Activated CD8-positive, alpha-beta T cell treated with anti-CD3 and anti-CD28 coated beads, Interleukin-2, amount 10 ng/mL, durations not matched to agents 7 days and 5 days (primary cell): ENCODE measurements around the gene FRMPD4. TPM values are rescaled to one million over a fixed set of nuclear protein-coding genes. Genes with fewer than 3 reads are reported as not detected.

Experiments
- ATAC-seq: fragments of 150-1000 bp; cut with Tn5 transposase; one replicate; pipeline ENCODE4 v1.10.0; 2021; ENCODE audit warnings: moderate library complexity
- CTCF ChIA-PET: fragments of 350-600 bp; sonication (Branson Sonifier 250); formaldehyde crosslinking; loops from one replicate; lab custom pipeline; 2021; ENCODE audit warnings: antibody characterized with exemption; lab: Charles Lee
- POLR2A ChIA-PET: fragments of 350-600 bp; sonication (Branson Sonifier 250); formaldehyde crosslinking; loops from one replicate; lab custom pipeline; 2021; ENCODE audit warnings: antibody characterized with exemption; lab: Charles Lee
- DNase-seq: peaks from one replicate; pipeline ENCODE4 v3.0.0-alpha.2; 2020
- H3K27ac Mint-ChIP-seq: one replicate; pipeline ENCODE4 v1.8.0; 2021; ENCODE audit warnings: mild to moderate bottlenecking, mixed read lengths
- H3K27me3 Mint-ChIP-seq: one replicate; pipeline ENCODE4 v1.8.0; 2021; ENCODE audit warnings: low read depth, mixed read lengths
- H3K36me3 Mint-ChIP-seq: one replicate; pipeline ENCODE4 v1.8.0; 2021; ENCODE audit warnings: low read depth, mixed read lengths
- H3K4me1 Mint-ChIP-seq: one replicate; pipeline ENCODE4 v1.8.0; 2021; ENCODE audit warnings: low read depth, mixed read lengths
- H3K4me3 Mint-ChIP-seq: one replicate; pipeline ENCODE4 v1.8.0; 2021; ENCODE audit warnings: mild to moderate bottlenecking, mixed read lengths
- H3K9me3 Mint-ChIP-seq: one replicate; pipeline ENCODE4 v1.8.0; 2022; ENCODE audit warnings: mixed read lengths; ENCODE audit not compliant: insufficient read depth
- total RNA-seq, 2 experiments: library from RNA; stranded (reverse); gene quantifications; one replicate each; pipeline ENCODE4 v1.2.3, GENCODE V29; 2021

The FRMPD4 gene
- total RNA-seq, 2 experiments from 2014 or later, result not detected

DNA sequence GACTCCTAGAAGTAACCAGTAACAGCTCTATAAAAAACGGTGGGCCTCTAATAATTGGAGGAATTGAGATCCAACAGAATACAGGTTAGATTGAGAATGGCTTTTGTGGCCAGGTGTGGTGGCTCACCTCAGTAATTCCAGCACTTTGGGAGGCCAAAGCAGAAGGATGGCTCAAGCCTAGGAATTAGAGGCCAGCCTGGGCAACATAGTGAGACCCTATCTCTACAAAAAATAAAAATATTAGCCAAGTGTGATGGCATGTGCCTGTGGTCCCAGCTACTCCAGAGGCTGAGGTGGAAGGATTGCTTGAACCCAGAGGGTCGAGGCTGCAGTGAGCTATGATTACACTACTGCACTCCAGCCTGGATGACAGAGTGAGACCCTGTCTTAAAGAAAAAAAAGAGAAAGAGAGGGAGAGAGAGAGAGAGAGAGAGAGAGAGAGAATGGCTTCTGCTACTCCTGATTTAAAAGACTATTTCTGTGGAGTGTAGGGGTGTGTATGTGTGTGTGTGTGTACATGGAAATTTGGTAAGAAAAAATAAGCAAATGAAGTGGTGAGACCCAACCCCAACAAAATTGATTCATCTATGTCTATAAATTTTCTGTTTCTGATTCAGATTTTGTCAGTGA is 89.3 kb downstream of the FRMPD4 start:
- Mint-ChIP-seq H3K27ac (no peak overlapping the region), H3K27me3 (no peaks in the 10 kb centered on the region), H3K9me3 (no peaks in the 10 kb centered on the region), H3K4me3 (no peak overlapping the region), H3K36me3 (no peaks in the 10 kb centered on the region), H3K4me1 (no peaks in the 10 kb centered on the region)
- no peak for DNase-seq
- ChIA-PET CTCF (no interaction called here), POLR2A (no interaction called here)
- ATAC-seq, result no peak

GRCh38 chrX:12228862-12229261 is 90.6 kb downstream of the FRMPD4 start:
- ChIA-PET CTCF (no interaction called here), POLR2A (no interaction called here)
- Mint-ChIP-seq H3K27me3 (no peaks in the 10 kb centered on the region), H3K4me1 (no peaks in the 10 kb centered on the region), H3K9me3 (no peaks in the 10 kb centered on the region), H3K27ac (no peak overlapping the region), H3K4me3 (no peak overlapping the region), H3K36me3 (no peaks in the 10 kb centered on the region)
- DNase-seq (no peak), ATAC-seq (no peak)

DNA sequence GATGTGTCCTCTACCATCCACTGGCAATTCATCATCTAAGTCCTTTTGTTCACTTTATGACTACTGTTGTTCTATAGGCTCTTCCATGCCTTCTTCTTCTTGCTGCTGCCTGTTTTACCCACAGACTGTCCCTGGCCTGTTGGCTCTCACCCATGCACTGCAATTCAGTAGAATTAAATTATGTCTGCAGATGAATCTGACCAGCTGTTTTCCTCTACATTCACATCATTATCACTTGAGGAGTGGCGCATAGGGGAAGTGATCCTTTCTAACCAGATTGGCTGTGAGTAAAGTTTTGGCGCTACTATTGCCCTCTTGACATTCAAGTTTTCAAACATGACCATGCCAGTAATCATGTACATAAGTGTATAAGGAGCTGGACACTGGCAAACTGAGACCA is 91.7 kb downstream of the FRMPD4 start:
- CTCF ChIA-PET, result no interaction called here
- Mint-ChIP-seq H3K27me3 (no peaks in the 10 kb centered on the region), H3K36me3 (no peaks in the 10 kb centered on the region), H3K4me1 (no peaks in the 10 kb centered on the region), H3K9me3 (no peaks in the 10 kb centered on the region), H3K4me3 (no peak overlapping the region), H3K27ac (no peak overlapping the region)
- ATAC-seq, result no peak
- POLR2A ChIA-PET, result no interaction called here
- DNase-seq, result no peak

DNA sequence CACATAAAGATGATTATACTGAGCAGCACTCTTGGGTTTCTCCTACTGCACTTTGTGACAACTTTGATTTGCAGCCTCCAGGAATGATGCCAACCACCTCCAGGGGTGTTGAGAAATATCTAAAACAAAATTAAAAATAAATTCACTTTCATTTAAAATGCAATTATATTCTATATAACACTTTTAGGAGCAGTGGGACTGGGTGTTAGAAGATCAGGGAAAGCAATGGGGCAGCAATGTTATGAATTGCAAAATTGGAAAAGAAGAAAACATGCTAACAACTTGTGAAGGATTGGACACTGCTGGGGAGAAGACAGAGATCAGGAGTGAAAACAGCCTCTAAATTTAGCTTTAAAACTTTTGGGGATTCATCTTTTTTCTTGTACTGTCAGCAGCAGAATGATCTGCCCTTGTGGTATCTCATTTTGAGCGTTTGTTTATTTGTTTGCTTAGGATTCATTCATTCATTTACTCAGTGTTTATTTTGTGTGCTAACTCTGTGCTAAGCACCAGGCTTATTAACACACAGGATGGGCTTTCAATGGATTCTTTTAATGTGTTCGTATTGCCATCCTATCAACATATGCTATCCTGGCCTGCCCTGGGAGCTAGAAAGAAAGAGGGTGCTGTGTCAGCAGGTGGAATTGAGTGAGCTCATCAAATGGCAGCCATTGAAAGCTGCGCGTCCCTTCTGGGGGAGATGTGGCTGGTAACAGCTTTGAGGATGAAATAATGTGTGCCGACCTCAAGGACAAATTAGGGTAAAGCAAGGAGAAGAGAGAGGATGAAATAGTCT is 96.5 kb downstream of the FRMPD4 start:
- H3K27ac Mint-ChIP-seq, result no peak overlapping the region
- no peak for ATAC-seq
- H3K27me3 Mint-ChIP-seq, result no peaks in the 10 kb centered on the region
- no peaks in the 10 kb centered on the region for H3K4me1 Mint-ChIP-seq
- CTCF ChIA-PET, result no interaction called here
- no peaks in the 10 kb centered on the region for H3K9me3 Mint-ChIP-seq
- POLR2A ChIA-PET, result no interaction called here
- no peak overlapping the region for H3K4me3 Mint-ChIP-seq
- H3K36me3 Mint-ChIP-seq, result no peaks in the 10 kb centered on the region
- no peak for DNase-seq

DNA sequence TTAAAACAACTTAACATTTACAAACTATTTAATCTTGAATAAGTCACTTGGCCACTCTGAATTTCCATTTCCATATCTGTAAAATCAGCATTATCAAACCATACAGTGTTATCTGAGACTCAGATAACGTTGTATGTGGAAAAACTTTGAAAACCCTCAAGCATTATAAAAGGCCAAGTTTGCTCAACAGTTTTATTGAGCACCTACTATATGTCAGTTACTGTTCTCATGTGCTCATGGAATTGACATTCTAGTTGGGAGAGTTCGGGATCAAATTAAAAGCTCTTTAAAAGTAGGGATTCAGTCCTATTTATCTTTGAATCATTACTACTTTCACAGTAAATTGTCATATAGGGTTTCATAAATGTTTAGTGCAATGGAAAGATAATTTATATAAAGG is 97.9 kb downstream of the FRMPD4 start:
- DNase-seq, result no peak
- H3K27ac Mint-ChIP-seq, result no peak overlapping the region
- H3K4me1 Mint-ChIP-seq, result no peaks in the 10 kb centered on the region
- ChIA-PET POLR2A (no interaction called here), CTCF (no interaction called here)
- no peaks in the 10 kb centered on the region for H3K36me3 Mint-ChIP-seq
- no peaks in the 10 kb centered on the region for H3K9me3 Mint-ChIP-seq
- ATAC-seq, result no peak
- no peaks in the 10 kb centered on the region for H3K27me3 Mint-ChIP-seq
- H3K4me3 Mint-ChIP-seq, result no peak overlapping the region

DNA sequence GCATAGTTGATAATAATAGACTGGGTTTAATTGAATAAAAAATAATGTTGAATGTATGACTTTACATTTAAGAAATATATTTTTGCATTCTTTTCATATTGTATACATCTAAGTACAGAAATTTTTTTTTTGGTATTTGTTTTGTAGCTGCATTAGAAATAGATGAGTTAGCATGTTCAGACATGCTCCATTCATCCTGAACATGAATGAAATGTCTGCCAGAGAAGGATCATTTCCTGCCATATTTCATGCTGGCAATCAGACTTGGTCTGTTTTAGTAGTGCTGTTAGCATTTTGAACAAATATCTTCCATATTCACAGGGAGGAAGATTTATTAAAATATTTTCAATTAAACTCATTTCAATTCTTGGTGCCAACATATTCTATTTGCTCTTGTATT is 98.9 kb downstream of the FRMPD4 start:
- H3K4me3 Mint-ChIP-seq, result no peak overlapping the region
- ATAC-seq (no peak), DNase-seq (no peak)
- CTCF ChIA-PET, result no interaction called here
- H3K9me3 Mint-ChIP-seq, result no peaks in the 10 kb centered on the region
- H3K36me3 Mint-ChIP-seq, result no peaks in the 10 kb centered on the region
- no peaks in the 10 kb centered on the region for H3K4me1 Mint-ChIP-seq
- POLR2A ChIA-PET, result no interaction called here
- H3K27me3 Mint-ChIP-seq, result no peaks in the 10 kb centered on the region
- no peak overlapping the region for H3K27ac Mint-ChIP-seq

- H3K4me3 Mint-ChIP-seq, result no peak overlapping the region
- POLR2A ChIA-PET, result no interaction called here
- H3K27me3 Mint-ChIP-seq, result no peaks in the 10 kb centered on the region
- no peaks in the 10 kb centered on the region for H3K36me3 Mint-ChIP-seq
- CTCF ChIA-PET, result no interaction called here
- no peak for DNase-seq
- no peak overlapping the region for H3K27ac Mint-ChIP-seq
- no peaks in the 10 kb centered on the region for H3K4me1 Mint-ChIP-seq
- no peaks in the 10 kb centered on the region for H3K9me3 Mint-ChIP-seq
- ATAC-seq, result no peak
Measured at GRCh38 chrX:12237771-12238170, 99.5 kb downstream of the FRMPD4 start.

- no peaks in the 10 kb centered on the region for H3K36me3 Mint-ChIP-seq
- no peaks in the 10 kb centered on the region for H3K4me1 Mint-ChIP-seq
- H3K27me3 Mint-ChIP-seq, result no peaks in the 10 kb centered on the region
- H3K9me3 Mint-ChIP-seq, result no peaks in the 10 kb centered on the region
- ATAC-seq (no peak), DNase-seq (no peak)
- H3K27ac Mint-ChIP-seq, result no peak overlapping the region
- ChIA-PET POLR2A (no interaction called here), CTCF (no interaction called here)
- H3K4me3 Mint-ChIP-seq, result no peak overlapping the region
Measured at GRCh38 chrX:12239356-12240082, 101.2 kb downstream of the FRMPD4 start.

DNA sequence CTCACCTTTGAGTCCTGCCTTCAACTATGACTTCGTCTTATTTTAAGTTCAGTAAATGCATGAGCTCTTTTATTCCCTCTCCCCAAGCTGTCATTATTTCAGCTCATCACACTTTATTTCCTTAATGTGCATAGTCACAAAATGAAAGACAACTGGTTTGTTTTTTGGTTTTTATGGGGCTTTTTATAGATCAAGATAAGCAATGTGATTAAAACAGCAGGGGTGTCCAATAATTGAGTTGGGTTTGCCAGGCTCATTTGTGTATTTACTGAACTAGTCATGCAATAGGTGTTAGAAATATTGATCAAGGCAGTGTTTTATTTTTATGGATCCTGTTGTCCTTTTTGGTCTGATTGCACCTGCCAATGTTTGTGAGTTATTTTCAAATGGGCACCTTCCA is 102.2 kb downstream of the FRMPD4 start:
- CTCF ChIA-PET, result no interaction called here
- Mint-ChIP-seq H3K4me1 (no peaks in the 10 kb centered on the region), H3K27ac (no peak overlapping the region), H3K9me3 (no peaks in the 10 kb centered on the region), H3K36me3 (no peaks in the 10 kb centered on the region), H3K4me3 (no peak overlapping the region), H3K27me3 (no peaks in the 10 kb centered on the region)
- POLR2A ChIA-PET, result no interaction called here
- ATAC-seq (no peak), DNase-seq (no peak)

DNA sequence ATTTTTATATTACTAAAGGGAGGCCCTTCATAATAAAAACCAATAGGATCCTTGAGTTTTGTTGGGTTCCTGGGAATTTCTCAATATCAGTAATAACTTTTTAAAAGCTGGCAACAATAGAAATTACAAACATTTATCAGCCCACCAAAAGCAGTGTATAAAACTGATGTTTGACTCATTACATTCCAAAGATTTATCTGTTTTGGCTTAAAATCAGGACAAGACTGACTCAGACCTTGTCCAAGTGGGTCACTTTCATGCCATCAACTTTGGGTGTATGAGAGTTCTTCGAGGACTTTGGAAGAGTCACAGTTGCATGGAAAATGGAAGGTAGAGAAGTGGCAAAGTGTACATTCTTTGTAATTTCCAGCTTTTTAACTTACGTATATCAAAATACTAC is 102.8 kb downstream of the FRMPD4 start:
- POLR2A ChIA-PET, result no interaction called here
- CTCF ChIA-PET, result no interaction called here
- H3K27ac Mint-ChIP-seq, result no peak overlapping the region
- H3K36me3 Mint-ChIP-seq, result no peaks in the 10 kb centered on the region
- no peaks in the 10 kb centered on the region for H3K9me3 Mint-ChIP-seq
- DNase-seq, result no peak
- ATAC-seq, result no peak
- no peaks in the 10 kb centered on the region for H3K4me1 Mint-ChIP-seq
- H3K27me3 Mint-ChIP-seq, result no peaks in the 10 kb centered on the region
- no peak overlapping the region for H3K4me3 Mint-ChIP-seq

DNA sequence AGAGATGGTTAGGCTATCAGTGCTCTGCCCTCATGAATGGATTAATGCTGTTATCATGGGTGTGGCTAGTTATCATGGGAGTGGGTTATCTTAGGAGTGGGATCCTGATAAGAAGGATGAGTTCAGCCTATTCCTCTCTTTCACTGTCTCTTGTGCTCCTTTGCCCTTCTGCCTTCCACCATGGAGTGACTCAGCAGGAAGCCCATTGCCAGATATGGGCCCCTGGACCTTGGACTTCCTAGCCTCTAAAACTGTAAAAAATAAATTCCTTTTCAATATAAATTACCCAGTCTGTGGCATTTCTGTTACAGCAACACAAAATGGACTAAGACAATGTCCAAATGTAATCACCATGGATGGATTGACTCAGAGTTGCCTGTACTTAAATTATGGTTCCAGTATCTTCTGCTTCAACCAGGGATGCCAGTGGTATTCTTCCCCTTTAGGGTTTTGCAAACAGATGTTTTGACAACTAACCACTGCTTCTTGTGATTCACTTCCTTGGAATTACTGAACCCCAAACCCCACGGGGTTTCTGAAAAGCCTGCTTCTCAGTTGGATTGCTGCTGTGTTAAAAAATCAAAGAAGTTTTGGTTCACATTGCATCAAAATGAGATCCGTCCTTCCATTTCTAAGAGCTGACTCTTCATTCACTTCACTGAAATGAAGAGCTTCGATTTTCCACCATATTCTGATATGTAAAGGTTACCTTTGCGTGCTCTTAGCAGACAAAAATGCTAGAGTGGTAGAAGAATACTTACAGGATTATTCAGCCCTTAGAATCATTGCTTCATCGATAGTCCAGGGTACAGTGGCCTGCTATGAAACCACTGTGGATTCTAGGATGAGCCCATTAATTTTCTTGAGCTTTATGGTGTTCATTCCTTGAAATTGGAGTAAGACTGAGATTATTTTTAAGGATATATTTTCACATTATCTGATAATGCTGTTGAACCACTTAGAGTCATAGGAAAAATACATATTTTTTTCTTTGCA is 107.7 kb downstream of the FRMPD4 start:
- H3K27me3 Mint-ChIP-seq, result no peaks in the 10 kb centered on the region
- CTCF ChIA-PET, result no interaction called here

More for the DNA sequence above, 107.7 kb downstream of the FRMPD4 start:
- Mint-ChIP-seq H3K4me3 (no peak overlapping the region), H3K36me3 (no peaks in the 10 kb centered on the region), H3K4me1 (no peaks in the 10 kb centered on the region), H3K9me3 (no peaks in the 10 kb centered on the region), H3K27ac (no peak overlapping the region)
- no peak for DNase-seq
- POLR2A ChIA-PET, result interaction anchor here (0.6 kb wide), 1 partner anchor 1104 kb away, joined by 3 read pairs; no protein-coding TSS in a partner anchor
- ATAC-seq, result no peak
